Measurements from ENCODE around the gene BOLA2. TPM values are rescaled to one million over a fixed set of nuclear protein-coding genes. Genes with fewer than 3 reads are reported as not detected.

BOLA2 gene
- total RNA-seq = 38.1 TPM

GRCh38 chr16:29454269-29454668, at the start of gene BOLA2, which contains the start of gene SLX1B:
Gene BOLA2, minus strand, starts transcription at chr16:29454351. Its CDS starts 98 bp downstream, at chr16:29454253.
Gene SLX1B, plus strand, starts transcription at chr16:29454533.

GRCh38 chr16:29459706-29460646, 5.8 kb upstream of the BOLA2 start, which contains the start of gene SULT1A4:
Gene SULT1A4, plus strand, starts transcription at chr16:29459913. Its CDS starts 1,473 bp downstream, at chr16:29461386.

Small RNA genes lying within 50 kb of the gene (small RNA-seq; reads per million reads assigned to genes)
- gene AC133555.2 = not detected

Other genes starting within 250 kb of the BOLA2 start
- under 0.01 TPM for gene NPIPB11, start 47.6 kb downstream of the BOLA2 start, total RNA-seq
- gene SLX1B, start 182 bp upstream of the BOLA2 start, total RNA-seq = 3.9 TPM
- 2.1 TPM for gene SULT1A4, start 5.6 kb upstream of the BOLA2 start, total RNA-seq
- gene NPIPB12, start 52.1 kb upstream of the BOLA2 start, total RNA-seq = 24.7 TPM
- gene SPN, start 208.9 kb upstream of the BOLA2 start, total RNA-seq = 0.23 TPM
- gene QPRT, start 224.8 kb upstream of the BOLA2 start, total RNA-seq = 4.8 TPM

All from diencephalon (tissue), 1 donor.